ENCODE data around the gene C10orf95.
"Not testable (repeated sequence)": the region's sequence is repeated elsewhere in the genome, so short reads cannot be mapped to it uniquely, and the experiment has no call there.

C10orf95 gene

DNA sequence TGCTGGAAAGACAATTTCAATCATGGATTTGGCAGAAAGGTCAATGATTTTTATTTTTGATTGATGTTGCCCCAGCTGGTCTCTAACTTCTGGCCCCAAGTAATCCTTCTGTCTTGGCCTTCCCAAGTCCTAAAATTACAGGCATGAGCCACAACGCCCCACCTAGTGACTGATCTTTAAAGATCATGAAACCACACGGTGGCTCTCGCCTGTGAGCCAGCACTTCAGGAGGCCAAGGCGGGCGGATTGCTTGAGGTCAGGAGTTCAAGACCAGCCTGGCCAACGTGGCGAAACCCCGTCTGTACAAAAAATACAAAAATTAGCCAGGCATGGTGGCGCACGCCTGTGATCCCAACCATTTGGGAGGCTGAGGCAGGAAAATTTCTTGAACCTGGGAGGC, 12.6 kb upstream of the C10orf95 start:
- DNase-seq = no peak

DNA sequence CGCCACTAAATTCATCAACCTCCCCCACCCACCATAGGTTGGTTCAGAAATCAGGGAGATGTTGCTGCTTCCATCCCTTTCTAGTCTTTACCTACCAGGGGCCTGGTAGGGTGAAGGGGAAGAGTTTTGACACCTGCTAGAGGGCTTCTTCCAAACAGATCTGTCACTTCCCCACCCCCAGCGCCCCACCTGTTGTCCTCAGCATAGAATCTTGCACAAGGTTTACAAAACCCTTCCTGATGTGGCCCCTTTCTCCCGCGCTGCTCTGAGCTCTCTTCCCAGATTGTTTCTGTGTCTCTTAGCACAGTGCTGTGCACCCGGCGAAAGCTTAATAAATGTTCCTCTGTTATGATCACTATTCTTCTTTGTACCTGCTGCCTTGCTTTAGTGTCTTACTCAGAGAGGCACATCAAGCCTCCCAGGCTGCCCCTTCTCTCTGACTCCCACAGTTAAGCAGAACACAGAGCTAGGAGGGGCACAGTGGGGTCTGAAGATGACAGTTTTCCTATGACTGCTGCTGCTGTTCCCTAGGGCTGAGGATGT, 11.2 kb upstream of the C10orf95 start:
- DNase-seq = no peak

DNA sequence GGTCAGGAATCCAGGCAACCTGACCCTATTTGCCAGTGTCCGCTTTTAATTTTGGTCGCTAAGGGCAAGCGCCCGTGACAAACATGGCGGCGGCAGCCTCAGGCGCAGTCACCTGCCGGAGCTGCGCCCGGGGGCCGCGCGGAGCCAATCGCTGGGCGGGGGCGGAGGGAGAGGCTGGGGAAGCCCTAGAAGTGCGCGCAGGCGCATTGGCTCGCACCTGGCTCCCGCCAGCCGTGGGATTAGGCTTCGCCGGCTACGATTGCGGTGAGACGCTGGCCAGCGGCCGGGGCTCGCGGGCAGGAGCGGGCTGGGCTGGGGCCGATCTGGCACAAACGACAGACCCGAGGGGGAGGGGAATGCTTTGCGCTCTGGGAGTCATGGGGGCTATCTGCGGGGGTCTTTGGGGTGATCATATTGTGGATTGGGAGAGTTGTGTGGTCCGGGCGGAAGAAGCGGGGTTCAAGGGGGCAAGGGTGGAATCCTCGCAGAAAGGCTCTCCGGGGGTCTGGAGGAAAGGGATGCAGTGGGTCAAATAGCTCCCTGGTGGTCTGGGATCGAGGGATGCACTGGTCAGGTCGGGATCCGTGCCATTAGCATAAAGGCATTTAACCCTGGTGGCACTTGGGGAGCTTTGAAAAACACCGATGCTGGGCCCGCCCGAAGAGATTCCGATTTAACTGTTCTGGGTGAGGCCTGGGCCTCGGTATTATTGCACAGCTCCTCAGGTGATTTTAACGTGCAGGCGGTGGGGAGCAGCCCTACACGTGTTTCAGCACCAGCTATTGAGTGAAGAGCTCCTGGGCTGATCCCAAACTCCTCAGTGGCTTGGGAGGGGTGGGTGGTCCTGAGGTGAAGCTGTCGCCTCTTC, 10.1 kb upstream of the C10orf95 start:
- peak; percentile 94 for DNase-seq

DNA sequence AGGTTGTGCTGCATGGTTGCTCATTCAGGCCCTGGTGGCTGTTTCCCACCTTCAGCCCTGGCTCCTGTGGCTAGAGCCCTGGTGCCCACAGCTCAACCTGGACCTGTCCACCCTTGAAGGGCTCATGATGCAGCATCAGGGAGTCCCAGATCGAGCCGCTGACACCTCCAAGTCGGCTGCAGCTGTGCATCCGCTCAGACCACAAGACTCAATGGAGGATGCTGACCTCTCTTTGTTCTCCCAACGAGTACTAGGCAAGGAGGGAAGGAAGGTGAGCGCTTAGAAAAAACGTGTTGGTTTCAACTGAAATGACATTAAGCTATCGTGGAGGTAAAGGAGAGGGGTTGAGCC, 9.5 kb upstream of the C10orf95 start:
- no peak for DNase-seq

DNA sequence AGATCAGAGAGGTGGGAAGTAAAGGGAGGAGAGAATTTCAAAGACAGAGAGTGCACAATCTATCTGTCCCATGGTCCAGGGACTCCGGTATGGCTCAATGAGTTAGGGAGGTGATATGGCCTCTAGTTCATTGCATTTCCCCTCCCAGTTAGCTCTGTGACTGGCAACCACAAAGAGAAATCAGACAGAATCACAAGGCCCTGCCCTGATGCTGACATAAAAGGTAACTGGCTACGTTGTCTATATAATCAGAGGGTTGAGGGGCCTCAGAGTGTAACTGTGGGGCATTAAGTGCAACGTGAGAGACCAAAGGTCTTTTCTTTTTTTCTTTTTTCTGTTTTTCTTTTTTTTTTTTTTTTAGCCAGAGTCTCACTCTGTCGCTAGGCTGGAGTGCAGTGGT, 7.3 kb upstream of the C10orf95 start:
- DNase-seq = no peak

DNA sequence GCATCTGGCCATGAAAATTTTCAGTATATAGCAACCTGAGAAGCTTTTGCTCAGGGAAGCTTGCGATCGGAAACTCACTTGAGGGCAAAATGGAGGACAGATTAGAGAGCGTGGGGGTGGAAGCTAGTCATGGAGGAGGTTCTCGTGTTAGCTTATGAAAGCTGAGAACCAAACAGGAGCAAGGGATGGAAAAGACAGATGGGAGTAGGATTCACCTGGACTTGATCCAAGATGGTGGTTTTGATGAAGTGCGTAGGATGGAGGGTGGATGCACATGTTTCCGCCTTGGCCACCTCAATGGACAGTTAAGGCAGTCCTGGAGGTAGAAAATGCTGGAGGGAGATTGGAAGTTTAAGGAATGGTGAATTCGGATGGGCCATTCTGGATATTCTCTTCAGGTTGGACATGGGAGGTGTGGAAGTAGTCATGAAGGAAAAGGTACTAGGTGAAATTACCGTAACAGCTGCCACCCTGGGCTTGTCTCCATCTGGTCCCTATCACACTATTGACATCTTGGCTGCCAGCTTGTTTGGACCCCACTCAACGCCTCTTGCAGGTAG, 6.3 kb upstream of the C10orf95 start:
- no peak for DNase-seq

DNA sequence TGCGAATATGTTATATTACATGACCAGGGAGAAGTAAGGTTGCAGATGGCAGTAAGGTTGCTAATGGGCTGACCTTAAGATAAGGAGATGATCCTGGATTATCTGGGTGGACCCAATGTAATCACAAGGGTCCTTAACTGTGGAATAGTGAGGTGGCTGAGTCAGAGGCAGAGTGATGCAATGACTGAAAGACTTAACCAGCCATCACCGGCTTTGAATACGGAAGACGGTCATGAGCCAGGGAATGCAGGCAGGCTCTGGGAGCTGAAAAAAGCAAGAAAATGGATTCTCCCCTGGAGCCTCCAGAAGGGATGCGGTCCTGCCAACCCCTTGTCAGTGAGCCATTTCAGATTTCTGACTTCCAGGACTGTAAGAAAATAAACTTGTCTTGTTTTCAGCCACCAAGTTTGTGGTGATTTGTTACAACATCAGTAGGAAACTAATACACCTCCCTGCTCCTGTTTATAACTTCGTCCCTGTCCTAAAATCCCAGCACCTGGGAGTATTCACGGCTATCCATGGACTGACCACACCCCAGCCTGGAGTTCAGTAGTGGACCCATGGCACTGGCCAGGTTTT, 4.6 kb upstream of the C10orf95 start:
- DNase-seq = no peak

DNA sequence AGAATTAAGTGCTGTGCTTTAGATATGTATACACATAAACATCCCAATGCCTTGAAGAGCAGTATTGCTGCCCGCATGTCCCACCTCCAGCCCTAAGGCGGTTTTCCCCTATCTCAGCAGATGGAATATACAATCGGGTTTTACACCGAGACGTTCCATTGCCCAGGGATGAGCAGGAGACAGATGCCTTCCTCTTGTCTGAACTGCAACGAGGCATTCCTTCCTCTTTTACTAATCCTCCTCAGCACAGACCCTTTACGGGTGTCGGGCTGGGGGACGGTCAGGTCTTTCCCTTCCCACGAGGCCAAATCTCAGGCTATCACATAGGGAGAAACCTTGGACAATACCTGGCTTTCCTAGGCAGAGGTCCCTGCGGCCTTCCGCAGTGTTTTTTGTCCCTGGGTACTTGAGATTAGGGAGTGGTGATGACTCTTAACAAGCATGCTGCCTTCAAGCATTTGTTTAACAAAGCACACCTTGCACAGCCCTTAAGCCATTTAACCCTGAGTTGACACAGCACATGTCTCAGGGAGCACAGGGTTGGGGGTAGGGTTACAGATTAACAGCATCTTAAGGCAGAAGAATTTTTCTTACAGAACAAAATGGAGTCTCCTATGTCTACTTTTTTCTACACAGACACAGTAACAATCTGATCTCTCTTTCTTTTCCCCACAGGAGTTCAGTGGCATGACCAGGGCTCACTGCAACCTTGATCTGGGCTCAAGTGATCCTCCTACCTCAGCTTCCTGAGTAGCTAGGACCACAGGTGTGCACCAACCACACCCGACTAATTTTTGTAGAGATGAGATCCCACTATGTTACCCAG, 3.5 kb upstream of the C10orf95 start:
- not testable (repeated sequence) for DNase-seq

DNA sequence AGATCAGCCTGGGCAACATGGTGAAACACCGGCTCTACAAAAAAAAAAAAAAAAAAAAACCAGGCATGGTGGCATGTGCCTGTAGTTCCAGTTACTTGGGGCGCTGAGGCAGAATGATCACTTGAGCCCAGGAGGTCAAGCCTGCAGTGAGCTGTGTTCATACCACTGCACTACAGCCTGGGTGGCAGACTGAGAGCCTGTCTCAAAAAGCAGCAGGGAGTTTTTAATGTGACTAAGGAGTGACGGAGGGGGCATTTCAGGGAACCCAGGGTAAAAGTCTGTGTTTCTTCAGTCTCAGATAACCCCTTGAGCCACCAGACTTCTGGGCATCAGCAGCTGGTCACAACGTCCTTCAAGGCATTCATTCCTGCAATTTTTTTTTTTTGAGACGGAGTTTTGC, 2.2 kb upstream of the C10orf95 start:
- DNase-seq = no peak

DNA sequence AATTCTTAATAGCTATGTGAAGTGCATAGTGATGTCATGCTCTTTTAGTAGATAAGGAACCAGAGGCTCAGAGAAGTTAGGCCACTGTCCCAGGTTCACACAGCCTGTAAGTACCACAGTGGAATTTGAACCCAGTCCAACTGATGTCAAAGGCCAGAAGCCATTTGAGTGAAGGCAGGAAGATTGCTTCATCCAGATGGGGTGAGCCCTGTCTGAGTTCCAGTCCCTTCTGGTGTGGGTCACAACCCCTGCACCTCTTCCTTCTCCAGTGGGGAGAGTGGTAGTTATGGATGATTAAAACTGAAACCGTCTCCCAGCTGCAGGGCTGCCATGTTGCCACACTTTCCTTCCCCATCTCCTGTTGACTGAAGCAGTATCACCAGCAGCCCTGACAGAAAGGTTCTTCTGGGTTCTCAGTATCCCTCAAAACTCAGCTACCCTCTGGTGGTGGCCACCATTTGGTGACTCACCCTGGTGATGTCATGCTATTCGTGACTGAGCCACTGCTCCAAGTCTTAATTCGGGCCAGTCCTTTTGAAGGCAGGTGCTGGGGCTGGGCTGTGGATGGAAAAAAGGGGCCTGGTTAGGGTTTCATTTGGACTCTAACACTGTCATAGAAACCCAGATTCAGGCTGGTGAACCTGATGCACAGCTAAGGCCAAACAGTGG, 1.5 kb upstream of the C10orf95 start:
- no peak for DNase-seq

DNA sequence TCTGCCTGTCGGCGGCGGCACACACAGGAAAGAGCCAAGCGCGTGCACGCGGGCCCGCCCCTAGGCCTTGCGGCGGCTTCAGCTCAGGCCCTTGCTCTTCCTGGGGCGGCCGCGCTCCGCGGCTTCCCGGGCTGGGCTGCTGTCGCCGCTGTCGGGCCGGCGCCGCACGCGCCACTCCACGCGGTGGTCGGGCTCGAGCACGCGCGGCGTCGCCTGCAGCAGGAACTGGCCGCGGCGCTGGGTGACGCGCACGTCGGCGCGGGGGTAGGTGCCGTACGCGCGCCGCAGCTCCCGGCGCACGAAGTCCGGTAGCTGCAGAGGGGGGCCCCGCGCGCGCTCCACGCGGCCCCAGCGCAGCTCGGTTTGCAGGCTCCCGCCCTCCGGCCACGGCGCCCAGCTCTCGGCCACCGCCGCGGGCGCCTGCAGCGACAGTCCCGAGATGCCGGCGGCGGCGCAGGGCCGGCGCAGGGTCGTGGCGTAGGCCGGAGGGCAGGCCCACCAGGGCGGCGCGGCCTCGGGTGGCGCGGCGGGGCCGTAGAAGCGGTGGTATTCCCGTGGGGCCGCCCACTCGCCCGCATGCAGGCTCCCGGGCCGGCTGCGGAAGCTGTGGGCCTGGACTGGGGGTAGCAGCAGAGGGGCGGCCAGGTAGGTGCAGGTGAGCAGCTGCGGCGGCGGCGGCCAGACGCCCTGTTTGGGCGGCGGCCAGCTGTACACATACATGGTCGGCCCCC, 804 bp downstream of the C10orf95 start:
- peak; percentile 87 for DNase-seq

DNA sequence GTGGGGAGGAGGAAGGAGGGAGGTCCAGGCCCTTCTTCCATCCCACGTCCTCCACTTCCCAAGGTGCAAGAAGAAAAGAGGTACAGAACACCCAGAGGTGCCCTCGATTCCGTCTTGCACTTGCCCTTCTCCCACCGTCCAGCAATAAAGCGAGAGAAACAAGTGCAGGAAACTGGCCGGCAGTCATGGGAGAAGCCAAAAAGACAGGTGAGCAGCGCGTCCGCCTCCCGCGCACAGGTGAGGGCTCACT, 1.3 kb downstream of the C10orf95 start:
- no peak for DNase-seq

DNA sequence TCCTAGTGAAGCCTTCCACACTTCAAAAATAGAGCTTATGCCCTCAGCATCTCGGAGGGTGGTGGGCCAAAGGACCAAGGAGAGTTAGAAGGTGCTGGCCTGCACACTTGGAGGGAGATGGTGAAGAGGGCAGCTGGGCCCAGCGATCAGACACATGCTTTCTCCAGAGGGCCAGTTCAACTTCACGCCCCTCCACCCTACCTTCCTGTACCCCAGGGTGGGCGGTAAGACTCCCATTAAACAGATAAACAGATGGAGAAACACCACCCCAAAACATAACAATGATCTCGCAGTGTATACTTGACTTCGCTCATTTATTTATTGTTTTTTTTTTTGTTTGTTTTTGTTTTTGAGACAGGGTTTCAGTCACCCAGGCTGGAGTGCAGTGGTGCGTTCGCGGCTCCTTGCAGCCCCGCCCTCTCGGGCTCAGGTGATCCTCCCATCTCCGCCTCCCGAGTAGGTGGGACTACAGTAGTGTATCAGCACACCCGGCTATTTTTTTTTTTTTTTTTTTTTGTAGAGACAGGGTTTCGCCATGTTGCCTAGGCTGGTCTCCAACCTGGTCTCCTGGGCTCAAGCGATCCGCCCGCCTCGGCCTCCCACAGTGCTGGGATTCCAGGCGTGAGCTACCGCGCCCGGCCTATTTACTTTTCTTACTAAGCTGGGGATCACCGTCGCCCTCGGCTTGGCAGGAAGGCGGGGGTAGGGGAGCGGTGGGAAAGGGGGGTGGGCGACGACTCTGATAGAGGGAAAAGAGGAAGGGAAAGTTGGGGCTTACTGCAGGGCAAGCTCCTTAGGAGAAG, 1.8 kb downstream of the C10orf95 start:
- peak; percentile 88 for DNase-seq

DNA sequence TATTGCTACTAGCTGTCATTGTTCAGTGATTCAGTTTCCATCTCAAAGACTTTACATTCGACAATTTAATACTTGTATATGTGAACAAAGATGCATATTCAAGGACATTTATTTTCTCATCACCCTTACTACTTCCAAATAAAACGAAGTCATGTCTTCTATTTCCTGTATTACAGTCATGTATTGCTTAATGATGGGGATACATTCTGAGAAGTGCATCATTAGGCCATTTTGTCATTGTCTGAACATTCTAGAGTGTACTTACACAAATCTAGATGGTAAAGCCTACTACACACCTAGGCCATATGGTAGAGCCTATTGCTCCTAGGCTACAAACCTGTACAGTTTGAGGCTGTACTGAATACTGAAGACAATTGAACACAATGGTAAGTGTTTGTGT, 6.5 kb downstream of the C10orf95 start:
- DNase-seq = no peak

DNA sequence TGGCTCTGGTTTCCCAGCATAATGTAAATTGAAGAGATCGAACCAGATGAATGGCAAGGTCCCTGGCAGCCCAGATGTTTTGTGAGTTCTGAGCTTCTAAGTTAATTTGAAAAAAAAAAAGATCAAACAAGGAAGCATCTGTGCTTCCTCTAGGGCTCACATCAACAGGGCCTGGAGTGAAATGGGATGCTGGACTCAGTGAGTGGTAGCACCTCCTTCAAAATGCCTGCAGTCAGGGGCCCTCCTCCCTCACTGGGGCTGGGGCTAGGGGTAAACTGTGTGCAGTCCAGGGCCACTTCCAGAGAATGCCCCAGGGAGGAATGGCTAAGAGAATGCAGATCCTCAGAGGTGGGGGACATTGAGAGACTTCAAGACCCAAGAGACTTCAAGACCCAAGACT, 13.0 kb downstream of the C10orf95 start:
- no peak for DNase-seq

DNA sequence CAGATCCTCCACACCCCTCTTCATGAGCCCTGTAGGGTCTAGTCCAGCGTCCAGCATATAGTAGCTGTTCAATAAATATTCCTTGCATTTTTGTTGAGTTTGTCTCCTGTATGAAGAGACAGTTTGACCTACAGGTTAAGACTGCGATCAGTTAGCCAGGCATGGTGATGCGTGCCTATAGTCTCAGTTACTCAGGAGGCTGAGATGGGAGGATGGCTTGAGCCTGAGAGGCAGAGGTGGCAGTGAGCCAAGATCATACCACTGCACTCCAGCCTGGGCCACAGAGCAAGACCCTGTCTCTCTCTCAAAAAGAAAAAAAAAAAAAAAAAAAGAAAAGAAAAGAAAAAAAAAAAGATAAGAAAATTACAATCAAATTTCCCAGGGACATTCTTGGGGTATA, 13.8 kb downstream of the C10orf95 start:
- no peak for DNase-seq

DNA sequence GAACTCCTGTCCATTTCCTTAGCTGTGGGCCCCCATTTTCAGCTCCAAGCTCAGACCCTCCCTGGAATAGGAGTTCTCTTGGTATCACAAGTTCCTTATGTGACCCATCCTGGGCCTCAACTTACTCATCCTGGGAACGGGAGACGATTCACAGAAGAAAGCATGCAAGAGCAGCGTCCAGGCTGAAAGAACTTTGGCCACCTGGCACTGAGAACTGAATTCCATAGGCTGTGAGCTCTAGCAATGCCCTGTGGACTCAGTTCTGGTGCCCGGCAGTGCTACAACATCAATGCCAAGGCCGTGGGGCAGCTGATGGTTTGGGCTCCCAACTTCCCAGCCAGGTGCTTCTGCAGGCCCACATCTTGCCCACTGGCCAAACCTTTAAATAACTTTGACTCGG, 15.0 kb downstream of the C10orf95 start:
- no peak for DNase-seq

DNA sequence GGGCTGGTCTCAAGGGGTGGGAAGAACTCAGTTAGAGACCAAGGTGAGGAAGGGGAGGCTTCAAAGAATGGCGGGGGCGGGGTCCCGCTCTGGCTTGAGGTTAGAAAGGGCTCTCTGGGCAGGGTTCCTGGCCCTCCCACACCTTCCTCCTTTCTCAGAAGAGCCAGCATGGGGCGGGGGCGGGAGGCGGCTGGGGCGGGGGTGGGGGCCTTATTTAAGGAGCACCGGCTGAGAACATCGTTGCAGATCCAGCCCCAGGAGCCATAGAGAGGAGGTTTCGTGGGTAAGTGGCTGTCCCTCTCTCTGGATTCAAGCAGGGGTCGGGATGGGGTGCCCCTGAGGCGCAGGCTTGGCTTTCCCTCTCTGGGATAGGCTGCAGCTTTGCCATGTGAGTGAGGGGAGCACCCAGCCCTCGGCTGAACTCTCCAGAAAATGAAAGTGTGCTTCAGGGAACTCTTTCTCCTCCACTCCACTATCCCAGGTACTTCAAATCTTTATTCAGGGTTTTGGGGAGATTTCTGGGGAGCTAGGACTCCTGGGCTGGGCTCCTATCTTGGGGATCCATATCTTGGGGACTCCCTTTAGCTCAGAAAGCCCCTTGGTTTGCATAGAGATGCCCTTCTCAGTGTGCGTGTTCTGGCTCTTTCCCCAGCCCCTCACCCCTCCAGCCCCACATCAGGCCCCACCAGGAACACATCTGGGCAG, 15.7 kb downstream of the C10orf95 start:
- no peak for DNase-seq

DNA sequence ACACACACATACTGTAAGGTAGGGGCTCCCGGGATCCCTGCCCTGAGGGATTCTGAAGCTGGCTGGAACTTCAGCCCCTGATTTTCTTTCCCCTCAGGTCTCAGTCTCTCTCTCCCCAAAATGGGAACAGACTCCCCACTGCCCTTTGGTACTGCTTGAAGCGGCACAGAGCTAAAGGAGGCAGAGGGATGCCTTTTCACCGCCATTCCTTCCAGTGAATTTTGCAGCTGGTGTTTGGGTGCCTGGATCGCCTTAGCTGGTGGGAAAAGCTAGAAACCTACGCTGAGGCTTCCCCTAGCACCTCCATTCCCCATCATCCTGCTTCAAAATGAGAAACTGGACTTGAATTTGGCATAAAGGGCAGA, 16.2 kb downstream of the C10orf95 start:
- no peak for DNase-seq

DNA sequence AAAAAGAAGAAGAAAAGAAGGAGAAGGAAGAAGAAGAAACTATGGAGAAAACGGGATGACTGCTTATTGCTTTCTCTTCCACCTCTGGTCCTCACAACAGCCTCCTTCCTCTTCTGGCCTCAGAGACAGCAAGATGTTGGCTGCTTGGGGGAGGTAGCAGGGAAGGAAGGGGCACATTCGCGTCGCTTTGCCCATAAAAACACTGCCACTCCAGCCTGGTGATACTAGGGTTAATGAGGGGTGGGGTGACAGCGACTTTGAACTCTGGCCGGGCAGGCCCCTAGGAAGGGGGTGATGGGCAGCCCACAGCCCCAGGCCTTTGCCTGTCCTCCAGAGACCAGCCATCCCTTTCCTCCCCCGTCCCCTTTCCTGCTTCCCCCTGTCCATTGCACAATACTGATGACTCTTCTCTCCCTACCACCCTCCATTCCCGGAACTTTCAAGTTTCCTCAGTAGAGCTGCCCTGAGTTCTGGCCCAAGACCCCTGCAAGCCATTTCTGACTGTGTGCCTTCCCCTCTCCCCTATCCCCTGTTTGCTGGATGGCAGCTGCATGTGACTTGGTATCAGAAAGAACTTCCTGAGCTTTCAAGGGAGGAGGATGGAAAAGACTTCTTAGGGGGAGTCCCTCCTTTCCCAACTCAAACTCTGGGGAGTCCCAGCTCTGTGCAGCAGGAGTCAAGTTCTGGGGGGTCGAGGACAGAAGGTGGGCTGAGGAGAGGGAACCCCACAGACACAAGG, 16.8 kb downstream of the C10orf95 start:
- DNase-seq = no peak

Data from RPMI8226 (cell line).